ENCODE results near the gene GLI1. TPM values are rescaled to one million over a fixed set of nuclear protein-coding genes. Genes with fewer than 3 reads are reported as not detected.
A peak's percentile ranks its signal among the peaks of the same experiment; 100 is the strongest.

The GLI1 gene
- polyA plus RNA-seq, 2 of the 4 experiments (the other 2 are of a cell fraction), result 13.1 to 27.3 TPM

DNA sequence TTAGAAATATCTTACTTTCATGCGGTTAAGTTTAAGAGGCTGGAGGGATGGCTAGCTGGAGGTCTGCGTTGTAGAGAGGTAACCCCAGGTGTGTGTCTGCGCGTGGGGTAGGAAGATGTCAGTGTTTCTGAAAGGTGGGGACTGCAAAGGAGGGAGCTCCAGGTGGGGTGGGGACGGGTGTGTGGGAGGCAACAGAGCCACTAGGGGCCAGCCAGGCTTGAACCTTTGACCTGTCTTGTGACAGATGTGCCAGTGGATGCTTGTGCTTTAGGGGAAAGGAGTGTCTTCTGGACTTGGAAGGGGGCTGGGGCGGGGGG, 841 bp downstream of the GLI1 start (continued):
- TF ChIP-seq, protein P1, sequence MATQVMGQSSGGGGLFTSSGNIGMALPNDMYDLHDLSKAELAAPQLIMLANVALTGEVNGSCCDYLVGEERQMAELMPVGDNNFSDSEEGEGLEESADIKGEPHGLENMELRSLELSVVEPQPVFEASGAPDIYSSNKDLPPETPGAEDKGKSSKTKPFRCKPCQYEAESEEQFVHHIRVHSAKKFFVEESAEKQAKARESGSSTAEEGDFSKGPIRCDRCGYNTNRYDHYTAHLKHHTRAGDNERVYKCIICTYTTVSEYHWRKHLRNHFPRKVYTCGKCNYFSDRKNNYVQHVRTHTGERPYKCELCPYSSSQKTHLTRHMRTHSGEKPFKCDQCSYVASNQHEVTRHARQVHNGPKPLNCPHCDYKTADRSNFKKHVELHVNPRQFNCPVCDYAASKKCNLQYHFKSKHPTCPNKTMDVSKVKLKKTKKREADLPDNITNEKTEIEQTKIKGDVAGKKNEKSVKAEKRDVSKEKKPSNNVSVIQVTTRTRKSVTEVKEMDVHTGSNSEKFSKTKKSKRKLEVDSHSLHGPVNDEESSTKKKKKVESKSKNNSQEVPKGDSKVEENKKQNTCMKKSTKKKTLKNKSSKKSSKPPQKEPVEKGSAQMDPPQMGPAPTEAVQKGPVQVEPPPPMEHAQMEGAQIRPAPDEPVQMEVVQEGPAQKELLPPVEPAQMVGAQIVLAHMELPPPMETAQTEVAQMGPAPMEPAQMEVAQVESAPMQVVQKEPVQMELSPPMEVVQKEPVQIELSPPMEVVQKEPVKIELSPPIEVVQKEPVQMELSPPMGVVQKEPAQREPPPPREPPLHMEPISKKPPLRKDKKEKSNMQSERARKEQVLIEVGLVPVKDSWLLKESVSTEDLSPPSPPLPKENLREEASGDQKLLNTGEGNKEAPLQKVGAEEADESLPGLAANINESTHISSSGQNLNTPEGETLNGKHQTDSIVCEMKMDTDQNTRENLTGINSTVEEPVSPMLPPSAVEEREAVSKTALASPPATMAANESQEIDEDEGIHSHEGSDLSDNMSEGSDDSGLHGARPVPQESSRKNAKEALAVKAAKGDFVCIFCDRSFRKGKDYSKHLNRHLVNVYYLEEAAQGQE (IDR thresholded peaks at IDR 0.05), result no peak
- TF ChIP-seq TP53 (CRISPR knock-in tag; IDR thresholded peaks at IDR 0.05), result no peak
- no peak for TF ChIP-seq SMC3 (IDR thresholded peaks at IDR 0.05)
- TF ChIP-seq, protein P2, sequence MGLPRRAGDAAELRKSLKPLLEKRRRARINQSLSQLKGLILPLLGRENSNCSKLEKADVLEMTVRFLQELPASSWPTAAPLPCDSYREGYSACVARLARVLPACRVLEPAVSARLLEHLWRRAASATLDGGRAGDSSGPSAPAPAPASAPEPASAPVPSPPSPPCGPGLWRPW (IDR thresholded peaks at IDR 0.05), result no peak
- no peak for TF ChIP-seq CTCF (IDR thresholded peaks at IDR 0.05)
- no peak for TF ChIP-seq MYC (IDR thresholded peaks at IDR 0.05; ENCODE audit: borderline replicate concordance, low read length)
- TF ChIP-seq FOSB (CRISPR knock-in tag; IDR thresholded peaks at IDR 0.05), result no peak
- no peak for TF ChIP-seq ELK1 (IDR thresholded peaks at IDR 0.05; ENCODE audit: low read depth, low read length)
- no peak for TF ChIP-seq TFCP2L1 (CRISPR knock-in tag; IDR thresholded peaks at IDR 0.05)

DNA sequence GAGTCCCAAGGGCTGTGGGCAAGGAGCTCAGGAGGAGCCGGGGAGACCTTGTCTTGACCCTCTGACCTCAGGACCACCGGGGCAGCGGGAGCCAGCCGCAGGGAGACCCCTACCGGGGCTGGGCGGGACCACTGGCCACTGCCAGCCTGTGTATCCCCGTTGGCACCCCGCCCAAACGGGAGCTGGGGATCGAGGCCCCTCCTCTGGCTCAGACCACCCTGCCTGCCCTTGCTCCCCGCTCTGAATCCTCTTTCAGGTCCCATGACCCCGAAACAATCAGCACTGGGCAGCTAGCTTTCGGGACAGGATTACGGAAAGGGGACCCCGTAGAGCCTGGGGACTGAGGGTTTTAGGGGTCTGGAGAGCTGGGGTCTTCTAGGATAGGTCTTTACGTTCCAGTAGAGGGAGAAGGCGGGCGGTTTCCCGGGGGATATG, 1.3 kb downstream of the GLI1 start:
- ATAC-seq (peak; percentile 0 to 4; a peak in 5 of 6 replicates), DNase-seq (ENCODE audit: low read depth in 1 of 2, low spot score in 1 of 2) (peak in 1 of 2 experiments; percentile 66), FAIRE-seq (no peak)
- H3K4me1 ChIP-seq, result peaks cover 35% of the 10 kb centered on the region
- H3K4me2 ChIP-seq, result peak overlapping the region; percentile 97
- ChIA-PET CTCF (interaction anchor here (0.9 to 11.1 kb wide), 9 partner anchors 9 to 275 kb away, joined by 3 to 316 read pairs (median 7); partner anchors contain the start of genes ARHGAP9, INHBE and MARS1), POLR2A (no interaction called here)
- no peaks in the 10 kb centered on the region for H3K9me3 ChIP-seq
- 0% methylated on average over 15 of the region's 19 CpGs for WGBS (ENCODE audit: missing lambda C conversion rate)
- H3K27ac ChIP-seq, result peak overlapping the region; percentile 92 to 99
- TF ChIP-seq ATOH8 (CRISPR knock-in tag; IDR thresholded peaks at IDR 0.05; ENCODE audit: low read depth) (no peak), JUN (IDR thresholded peaks at IDR 0.05) (0 out of 5 replicates have a peak, but pooled peaks of 1 of the 2 experiments have one; percentile 4), EHMT2 (IDR thresholded peaks at IDR 0.05; ENCODE audit: low read depth) (no peak), HOXB5 (CRISPR knock-in tag; IDR thresholded peaks at IDR 0.05) (no peak), FOSB (CRISPR knock-in tag; IDR thresholded peaks at IDR 0.05) (0 out of 2 replicates have a peak, but pooled peaks have one; percentile 42)
- TF ChIP-seq, protein P3, sequence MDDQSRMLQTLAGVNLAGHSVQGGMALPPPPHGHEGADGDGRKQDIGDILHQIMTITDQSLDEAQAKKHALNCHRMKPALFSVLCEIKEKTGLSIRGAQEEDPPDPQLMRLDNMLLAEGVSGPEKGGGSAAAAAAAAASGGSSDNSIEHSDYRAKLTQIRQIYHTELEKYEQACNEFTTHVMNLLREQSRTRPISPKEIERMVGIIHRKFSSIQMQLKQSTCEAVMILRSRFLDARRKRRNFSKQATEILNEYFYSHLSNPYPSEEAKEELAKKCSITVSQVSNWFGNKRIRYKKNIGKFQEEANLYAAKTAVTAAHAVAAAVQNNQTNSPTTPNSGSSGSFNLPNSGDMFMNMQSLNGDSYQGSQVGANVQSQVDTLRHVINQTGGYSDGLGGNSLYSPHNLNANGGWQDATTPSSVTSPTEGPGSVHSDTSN (IDR thresholded peaks at IDR 0.05), result no peak
- H3K4me3 ChIP-seq, result peak overlapping the region; percentile 65
